Fibroblast of peridontal ligament (primary cell): ENCODE data around the gene KDM4C.
A peak's percentile ranks its signal among the peaks of the same experiment; 100 is the strongest.

ENCODE experiments used
- DNase-seq: peaks from one replicate; pipeline ENCODE4 v3.0.0-alpha.2; 2010; ENCODE audit errors: extremely low read depth

KDM4C gene

GRCh38 chr9:6904371-6904770, 146.6 kb downstream of the KDM4C start:
- DNase-seq = no peak

DNA sequence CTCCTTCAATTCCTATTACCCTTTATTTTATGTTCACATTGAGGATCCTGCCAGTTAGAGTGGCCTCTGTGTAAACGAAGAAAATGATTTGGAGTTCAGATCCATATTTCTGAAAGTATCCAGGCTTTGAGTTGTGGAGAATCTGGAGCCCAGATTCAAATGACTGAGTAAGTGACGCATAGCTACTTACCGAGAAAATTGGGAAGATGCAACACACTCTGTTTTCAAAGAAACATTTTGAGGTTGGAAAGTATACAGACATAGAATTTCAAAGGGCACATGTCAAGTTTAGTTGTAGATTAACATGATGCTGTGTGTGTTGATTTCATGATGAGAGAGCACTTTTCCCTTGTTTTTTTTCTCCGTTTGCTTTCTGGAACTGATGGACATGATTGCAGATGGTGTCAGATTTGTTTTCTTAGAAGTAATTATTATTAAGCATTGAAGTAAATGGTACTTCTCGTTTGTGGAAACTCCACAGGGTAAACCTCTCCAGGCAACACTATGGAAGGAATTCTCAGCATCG, 148.1 kb downstream of the KDM4C start:
- DNase-seq = no peak

DNA sequence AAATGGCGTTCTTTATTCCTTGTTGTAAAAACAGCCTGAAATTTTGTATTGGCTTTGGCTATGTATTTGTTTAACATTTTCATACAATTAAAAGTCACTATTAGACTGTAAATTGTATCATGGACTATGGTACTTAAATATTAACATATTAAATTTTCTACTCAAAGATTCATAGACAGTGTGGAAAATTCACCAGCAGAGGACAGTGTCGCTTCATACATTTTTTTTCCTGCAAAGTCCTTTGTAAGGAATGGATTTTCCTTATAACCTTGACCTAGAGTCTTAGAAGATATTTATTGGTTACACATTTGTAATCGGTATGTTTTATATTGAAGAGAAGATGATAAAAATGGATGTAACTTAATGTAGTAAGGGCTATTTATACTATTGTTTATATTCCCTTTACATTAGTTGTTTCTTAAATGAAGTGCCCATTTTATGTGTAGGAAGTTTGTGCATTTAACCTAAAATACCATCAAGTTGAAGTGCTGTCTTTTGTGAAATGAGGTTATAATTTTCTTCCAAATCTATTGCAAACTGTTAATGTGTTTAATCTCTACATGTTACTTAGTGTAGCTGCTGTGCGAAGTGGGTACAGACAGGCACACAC, 150.1 kb downstream of the KDM4C start:
- DNase-seq = peak; percentile 79

GRCh38 chr9:6909181-6909580, 151.4 kb downstream of the KDM4C start:
- DNase-seq = no peak

DNA sequence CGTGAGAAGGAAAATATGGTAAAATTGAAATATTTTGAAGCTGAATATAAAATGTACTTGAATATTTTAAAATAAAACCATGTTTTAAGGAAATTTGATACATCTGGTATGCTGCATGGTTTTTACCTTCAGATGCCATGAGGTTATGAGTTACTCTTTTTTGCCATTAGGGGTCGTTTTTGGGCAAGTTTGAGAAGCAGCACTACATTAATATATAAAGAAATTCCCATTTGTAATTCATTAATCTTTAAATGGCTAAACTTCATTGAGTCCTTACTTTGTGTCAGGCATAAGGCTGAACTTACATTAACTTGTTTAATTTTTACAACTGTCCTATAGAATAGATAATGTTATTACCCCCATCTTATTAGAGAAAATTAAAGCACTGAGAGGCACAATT, 152.3 kb downstream of the KDM4C start:
- peak; percentile 59 for DNase-seq

DNA sequence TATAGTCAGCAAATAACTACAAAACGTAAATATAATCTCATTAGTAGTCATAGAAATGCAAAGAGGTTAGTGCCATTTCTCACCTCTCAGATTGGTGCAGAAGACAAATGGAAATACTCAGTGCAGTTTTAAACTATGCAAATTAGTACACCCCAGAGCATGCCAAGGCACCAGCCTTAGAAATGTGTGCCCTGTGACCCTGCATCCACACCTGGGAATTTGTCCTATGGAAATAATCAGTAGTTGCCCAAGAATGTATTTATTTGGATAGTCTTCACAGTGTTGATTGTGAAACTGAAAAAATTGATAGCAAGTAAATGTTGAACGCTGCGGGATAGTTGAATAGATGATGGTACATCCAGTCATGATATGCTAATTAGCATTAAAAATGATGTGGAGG, 152.7 kb downstream of the KDM4C start:
- DNase-seq = no peak

DNA sequence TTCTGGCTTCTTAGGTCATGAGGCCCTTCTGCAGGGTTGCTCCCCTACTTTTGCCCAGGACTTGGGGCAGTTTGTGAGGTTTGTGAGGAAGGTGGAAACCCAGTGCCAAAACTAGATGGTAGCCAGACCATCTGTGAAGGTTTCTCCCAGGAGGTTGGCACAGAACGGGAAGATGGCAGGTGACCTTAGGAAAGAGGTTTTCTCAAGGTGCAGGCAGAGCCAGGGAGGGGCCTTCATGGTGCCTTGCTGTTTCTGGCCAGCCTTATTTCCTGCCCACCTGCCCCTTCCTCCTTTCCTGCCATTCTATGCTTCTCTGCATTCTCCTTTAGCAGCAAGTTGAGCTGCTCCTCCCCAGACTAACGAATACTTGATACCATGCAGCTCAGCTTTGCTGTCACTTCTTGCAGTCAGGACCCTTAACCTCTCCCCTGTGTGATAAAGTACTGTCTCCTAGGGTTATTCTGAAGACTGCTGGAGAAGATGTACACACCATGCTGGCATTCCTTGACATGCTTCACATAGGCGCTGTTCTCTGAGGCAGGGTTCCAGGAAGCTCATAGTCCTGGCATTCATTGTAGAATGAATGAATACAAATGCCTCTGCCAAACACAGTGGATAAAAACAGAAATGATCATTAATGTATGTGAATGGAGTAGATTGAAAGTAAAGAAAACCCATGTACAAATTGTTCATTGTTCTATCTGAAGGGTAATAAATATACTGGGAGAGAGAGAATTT, 154.3 kb downstream of the KDM4C start:
- DNase-seq = peak; percentile 22

DNA sequence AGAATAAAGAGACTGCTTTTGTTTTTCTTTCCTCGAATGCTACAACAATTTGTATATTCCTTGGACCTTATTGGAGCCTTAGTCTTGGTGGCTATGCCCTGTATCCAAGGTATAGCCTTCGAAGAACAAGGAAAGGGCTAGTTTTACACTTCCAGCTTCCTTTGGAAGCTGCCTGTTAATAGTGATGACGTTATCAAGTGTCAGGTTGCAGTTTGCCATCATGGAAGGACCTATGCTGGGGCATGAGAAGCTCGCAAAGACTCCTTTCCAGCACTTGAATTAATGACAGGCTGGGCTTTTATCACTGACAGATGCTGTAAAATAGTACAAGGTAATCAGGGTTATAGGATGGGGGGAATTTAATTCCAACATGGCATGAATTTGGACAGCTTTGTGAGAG, 157.9 kb downstream of the KDM4C start:
- DNase-seq = no peak

- DNase-seq = no peak
These were observed 159.4 kb downstream of the KDM4C start for GRCh38 chr9:6917162-6917561.

DNA sequence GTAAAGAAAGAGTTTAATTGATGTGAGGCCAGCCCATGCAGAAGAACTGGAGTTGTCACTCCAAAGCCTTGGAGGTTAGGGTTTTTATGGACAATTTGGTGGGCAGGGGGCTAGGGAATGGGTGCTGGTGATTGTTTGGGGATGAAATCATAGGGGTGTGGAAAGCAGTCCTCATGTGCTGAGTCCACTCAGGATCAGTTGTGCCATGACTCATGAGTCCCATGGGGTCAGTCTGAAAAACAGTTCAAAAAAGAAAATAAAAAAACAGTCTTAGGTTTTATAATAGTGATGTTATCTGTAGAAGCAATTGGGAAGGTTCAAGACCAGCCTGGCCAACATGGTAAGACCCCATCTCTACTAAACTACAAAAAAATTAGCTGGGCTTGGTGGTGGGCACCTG, 162.3 kb downstream of the KDM4C start:
- peak; percentile 39 for DNase-seq

DNA sequence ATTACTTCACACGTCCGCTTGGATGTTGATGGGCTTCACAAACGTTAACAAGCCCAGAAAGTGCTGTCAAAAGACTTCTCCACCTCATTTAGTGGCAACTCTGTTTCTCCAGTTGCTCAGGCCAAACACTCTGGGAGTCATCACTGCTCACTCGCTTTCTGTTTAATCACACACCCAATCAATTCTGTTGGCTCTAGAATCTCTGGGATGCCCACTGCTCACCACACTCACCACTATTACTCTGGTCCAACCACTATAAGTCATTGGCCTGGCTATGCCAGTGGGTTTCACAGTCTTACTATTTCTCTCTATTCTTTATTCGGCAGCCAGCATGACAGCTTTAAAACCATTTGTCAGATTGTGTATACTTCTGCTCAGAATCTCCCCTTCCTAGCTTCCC, 163.5 kb downstream of the KDM4C start:
- DNase-seq = no peak

DNA sequence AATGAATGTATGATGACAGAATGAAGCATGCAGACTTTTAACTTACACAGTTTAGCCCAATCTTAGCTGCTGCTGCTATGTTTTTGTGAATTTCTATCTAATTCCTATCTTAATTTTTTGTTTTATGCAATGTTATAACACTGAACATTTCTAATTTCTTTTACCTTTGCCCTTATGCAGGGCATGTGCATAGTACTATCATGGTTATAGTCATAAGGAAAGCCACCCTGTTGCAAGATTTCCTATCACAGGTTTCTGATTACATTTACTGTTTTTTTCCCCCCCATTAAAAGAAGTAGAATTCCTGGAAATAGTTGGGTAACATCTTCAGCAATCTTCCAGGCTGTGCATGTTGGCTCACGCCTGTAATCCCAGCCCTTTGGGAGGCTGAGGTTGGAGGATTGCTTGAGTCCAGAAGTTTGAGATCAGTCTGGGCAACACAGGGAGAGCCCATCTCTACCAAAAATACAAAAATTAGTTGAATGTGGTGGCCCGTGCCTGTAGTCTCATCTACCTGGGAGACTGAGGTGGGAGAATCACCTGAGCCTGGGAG, 164.4 kb downstream of the KDM4C start:
- no peak for DNase-seq

DNA sequence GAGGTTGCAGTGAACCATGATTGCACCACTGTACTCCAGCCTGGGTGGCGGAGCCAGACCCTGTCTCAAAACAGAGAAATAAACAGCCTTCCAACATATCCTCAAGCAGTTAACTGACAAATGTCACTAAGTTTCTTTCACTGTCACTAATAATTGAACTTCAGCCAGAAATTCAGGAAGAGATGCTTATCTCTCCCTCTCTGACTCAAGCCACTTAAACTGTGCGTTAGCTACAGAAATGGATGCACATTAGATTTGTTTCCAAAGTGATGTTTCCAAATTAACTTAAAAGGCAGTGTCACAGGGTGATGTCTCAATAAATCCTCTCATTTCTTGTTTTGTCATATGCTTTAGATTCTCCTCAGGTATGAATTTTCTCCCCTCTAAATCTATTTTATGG, 164.9 kb downstream of the KDM4C start:
- no peak for DNase-seq

- no peak for DNase-seq
These were observed 165.3 kb downstream of the KDM4C start for GRCh38 chr9:6923086-6923485.

DNA sequence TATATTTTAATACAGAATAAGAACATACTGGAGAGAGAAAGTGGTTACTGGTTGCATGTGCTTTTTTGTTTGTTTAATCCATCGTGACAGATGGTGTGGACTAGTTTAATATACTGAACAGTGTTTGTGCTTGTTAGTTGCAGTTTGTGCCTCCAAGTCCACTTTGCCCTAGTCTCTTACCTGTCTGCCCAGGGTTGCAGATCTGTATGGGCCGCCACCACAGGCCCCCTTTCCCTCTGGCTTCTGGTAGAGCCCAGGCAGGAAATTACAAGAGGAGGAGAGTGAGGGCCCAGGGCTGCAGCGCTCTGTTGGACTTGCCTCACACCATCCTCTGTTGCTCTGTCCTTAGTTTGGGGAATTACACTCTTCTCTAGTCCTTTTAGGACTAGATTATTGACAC, 166.4 kb downstream of the KDM4C start:
- no peak for DNase-seq

- DNase-seq = no peak
These were observed 167.3 kb downstream of the KDM4C start for GRCh38 chr9:6924988-6925563.

GRCh38 chr9:6925836-6926235, 168.1 kb downstream of the KDM4C start:
- no peak for DNase-seq

GRCh38 chr9:6926436-6926835, 168.7 kb downstream of the KDM4C start:
- DNase-seq = no peak

GRCh38 chr9:6927838-6928237, 170.1 kb downstream of the KDM4C start:
- no peak for DNase-seq

- no peak for DNase-seq
These were observed 171.1 kb downstream of the KDM4C start for GRCh38 chr9:6928863-6929262.

- DNase-seq = no peak
These were observed 171.9 kb downstream of the KDM4C start for GRCh38 chr9:6929441-6930215.

- peak; percentile 69 for DNase-seq
These were observed 173.1 kb downstream of the KDM4C start for GRCh38 chr9:6930827-6931226.
